Vagina (tissue), 2 donors: ENCODE measurements around the gene ATP6V0A1. TPM values are rescaled to one million over a fixed set of nuclear protein-coding genes. Genes with fewer than 3 reads are reported as not detected.

Experiments used
- DNase-seq, 2 donors: peaks; one replicate each; pipeline ENCODE4 v3.0.0-alpha.2; 2017; ENCODE audit errors: extremely low spot score in 2 of 2
- H3K27ac ChIP-seq: fragments of 200-600 bp; sonication (generic); one replicate; pipeline ENCODE4 v1.5.1; 2019
- H3K27me3 ChIP-seq: fragments of 200-600 bp; sonication (generic); one replicate; pipeline ENCODE4 v1.5.1; 2019
- H3K36me3 ChIP-seq, 2 donors: fragments of 200-600 bp; sonication (generic); one replicate each; pipeline ENCODE4 v1.5.1; 2017 to 2019
- H3K4me1 ChIP-seq: fragments of 200-600 bp; sonication (generic); one replicate; pipeline ENCODE4 v1.5.1; 2019
- H3K4me3 ChIP-seq, 2 donors: fragments of 200-600 bp; sonication (generic); 1 replicate in 1 of 2; 2 replicates in 1 of 2; pipeline ENCODE4 v1.5.1; 2016 to 2019
- H3K9me3 ChIP-seq: fragments of 200-600 bp; sonication (generic); one replicate; pipeline ENCODE4 v1.5.1; 2019
- POLR2A ChIP-seq, 2 donors: fragments of 450-650 bp; IDR thresholded peaks; one replicate each; pipeline ENCODE4 v1.6.1; 2017; ENCODE audit warnings: antibody characterized with exemption in 2 of 2, mild to moderate bottlenecking in 2 of 2, moderate library complexity in 2 of 2
- POLR2AphosphoS5 ChIP-seq, 2 donors: sonication (generic); formaldehyde crosslinking; IDR thresholded peaks; one replicate each; pipeline ENCODE4 v1.9.0; 2017; ENCODE audit warnings: antibody characterized with exemption in 2 of 2, mild to moderate bottlenecking in 2 of 2, low read depth in 1 of 2; ENCODE audit not compliant: insufficient read depth in 1 of 2
- intact Hi-C: fragments of 100-400 bp; cut with DNase I; formaldehyde crosslinking; loops from one replicate; pipeline ENCODE4 v1.15.1; 2023
- total RNA-seq: library from RNA; depleted of rRNA; stranded (reverse); fragments of >200 nt; gene quantifications from one replicate; pipeline ENCODE4 v1.2.3, GENCODE V29; 2016
- TF ChIP-seq, protein P1 (sequence below), 3 experiments: fragments of 450-650 bp in 2 of 3; fragments of 200-600 bp in 1 of 3; sonication (generic) in 1 of 3; IDR thresholded peaks; one replicate each; pipeline ENCODE4 v1.5.1; 2017 to 2019; ENCODE audit warnings: antibody characterized with exemption in 3 of 3, mild to moderate bottlenecking in 2 of 3, moderate library complexity in 2 of 3

ATP6V0A1 gene
- 72.4 TPM for total RNA-seq

DNA sequence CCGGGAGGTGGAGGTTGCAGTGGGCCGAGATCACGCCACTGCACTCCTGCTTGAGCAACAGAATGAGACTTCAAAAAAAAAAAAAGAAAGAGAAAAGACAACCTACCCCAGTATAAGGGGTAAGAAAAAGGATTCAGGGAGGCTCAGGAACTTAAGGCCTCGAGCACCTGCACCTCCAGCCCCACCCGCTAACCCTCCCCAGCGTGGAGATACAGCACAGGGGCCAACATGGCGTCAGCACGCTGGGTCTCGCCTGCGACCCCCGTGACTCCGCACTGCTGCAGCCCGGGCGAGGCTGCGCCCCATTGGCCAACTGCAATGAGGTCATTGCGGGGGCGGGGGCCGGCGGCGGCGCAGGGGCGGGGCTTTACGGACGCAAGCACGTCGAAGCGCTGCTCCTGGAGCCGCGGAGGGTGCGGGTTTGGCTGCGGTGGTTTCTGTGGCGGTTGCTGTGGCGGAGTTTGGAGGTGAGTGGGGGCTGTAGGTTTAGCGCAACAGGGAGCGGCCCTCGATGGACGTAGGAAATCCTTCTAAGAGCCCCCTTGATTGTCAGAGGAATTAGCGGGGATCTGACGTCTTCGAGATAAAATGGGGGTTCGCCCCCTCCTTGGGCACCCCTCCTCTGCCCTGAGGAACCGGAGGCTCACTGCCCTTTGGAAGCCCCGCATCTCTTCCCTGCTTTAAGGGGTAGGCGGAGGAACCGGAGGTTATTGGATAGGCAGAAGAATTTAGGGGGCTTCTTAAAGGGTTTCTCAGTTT lies at the start of gene ATP6V0A1:
TSS of gene ATP6V0A1 (plus strand) at position 382 of the 759 bp plus-strand sequence. CDS start 2,017 bp downstream, outside the sequence.
- intact Hi-C loops, result loop anchor here (2.0 to 5.0 kb wide), 2 partner anchors 36 to 59 kb away; partner anchors contain the start of gene CAVIN1

DNA sequence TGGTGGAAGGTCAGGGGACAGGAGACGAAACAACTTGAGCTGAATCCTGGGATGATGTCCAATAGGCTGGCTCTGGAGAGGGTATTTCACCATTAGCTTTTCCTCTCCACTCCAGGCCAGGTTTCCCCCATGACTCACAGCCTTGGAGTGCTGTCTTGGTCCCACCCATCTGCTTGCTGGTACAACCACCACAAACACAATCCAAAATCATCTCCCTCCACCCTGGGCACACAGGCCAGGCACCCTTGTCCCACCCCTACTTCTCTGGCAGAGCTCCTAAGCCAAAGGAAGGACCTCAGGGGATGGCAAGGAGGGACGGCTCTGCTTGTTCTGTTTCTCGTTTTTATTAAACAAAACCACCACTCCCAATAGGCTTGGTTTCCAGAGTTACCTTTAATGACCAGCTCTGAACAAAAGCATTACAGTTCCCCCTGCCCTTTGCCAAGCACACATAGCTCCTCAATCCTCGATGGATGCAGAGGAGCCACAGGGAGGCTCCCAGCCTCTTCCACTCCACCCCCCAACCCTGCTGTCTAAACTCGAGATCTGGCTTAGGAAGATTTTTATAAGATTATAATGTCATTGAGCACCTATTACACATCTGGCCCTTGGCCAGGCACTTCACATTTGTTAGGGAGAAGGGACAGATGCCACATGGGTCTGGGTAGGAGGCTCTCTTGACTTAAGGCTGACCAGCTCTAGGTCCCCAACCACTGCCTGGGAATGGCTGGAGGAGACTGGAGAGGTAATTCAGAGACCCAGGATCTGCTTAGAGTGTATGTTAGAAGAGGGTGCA lies 49.0 kb upstream of the ATP6V0A1 start:
- H3K4me3 ChIP-seq, result peak overlapping the region in 1 of 2 donors; percentile 16
- peaks cover 83% of the 10 kb centered on the region for H3K4me1 ChIP-seq
- peak; percentile 47 to 86 for TF ChIP-seq POLR2AphosphoS5 (IDR thresholded peaks at IDR 0.05; ENCODE audit: insufficient read depth in 1 of 2, low read depth in 1 of 2)
- TF ChIP-seq, protein P1, sequence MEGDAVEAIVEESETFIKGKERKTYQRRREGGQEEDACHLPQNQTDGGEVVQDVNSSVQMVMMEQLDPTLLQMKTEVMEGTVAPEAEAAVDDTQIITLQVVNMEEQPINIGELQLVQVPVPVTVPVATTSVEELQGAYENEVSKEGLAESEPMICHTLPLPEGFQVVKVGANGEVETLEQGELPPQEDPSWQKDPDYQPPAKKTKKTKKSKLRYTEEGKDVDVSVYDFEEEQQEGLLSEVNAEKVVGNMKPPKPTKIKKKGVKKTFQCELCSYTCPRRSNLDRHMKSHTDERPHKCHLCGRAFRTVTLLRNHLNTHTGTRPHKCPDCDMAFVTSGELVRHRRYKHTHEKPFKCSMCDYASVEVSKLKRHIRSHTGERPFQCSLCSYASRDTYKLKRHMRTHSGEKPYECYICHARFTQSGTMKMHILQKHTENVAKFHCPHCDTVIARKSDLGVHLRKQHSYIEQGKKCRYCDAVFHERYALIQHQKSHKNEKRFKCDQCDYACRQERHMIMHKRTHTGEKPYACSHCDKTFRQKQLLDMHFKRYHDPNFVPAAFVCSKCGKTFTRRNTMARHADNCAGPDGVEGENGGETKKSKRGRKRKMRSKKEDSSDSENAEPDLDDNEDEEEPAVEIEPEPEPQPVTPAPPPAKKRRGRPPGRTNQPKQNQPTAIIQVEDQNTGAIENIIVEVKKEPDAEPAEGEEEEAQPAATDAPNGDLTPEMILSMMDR (IDR thresholded peaks at IDR 0.05), result no peak
- H3K27me3 ChIP-seq, result no peaks in the 10 kb centered on the region
- H3K36me3 ChIP-seq, result peaks cover 0 to 3% of the 10 kb centered on the region in 2 donors
- H3K27ac ChIP-seq, result peak overlapping the region; percentile 90
- intact Hi-C loops, result loop anchor here (5.0 kb wide), 2 partner anchors 87 to 108 kb away; no protein-coding TSS in a partner anchor
- no peaks in the 10 kb centered on the region for H3K9me3 ChIP-seq
- peak in 1 of 2 donors; percentile 98 for DNase-seq

More for the DNA sequence above, at the start of gene ATP6V0A1:
- Histone ChIP-seq H3K27ac (peak within 1 kb of the TSS; percentile 97), H3K27me3 (no peaks in the 10 kb centered on the region), H3K4me1 (peaks cover 41% of the 10 kb centered on the region), H3K9me3 (no peaks in the 10 kb centered on the region), H3K36me3 (peaks cover 0 to 17% of the 10 kb centered on the region in 2 donors), H3K4me3 (peak within 1 kb of the TSS; percentile 58 to 77)
- DNase-seq, result peak in 1 of 2 donors; percentile 94
- TF ChIP-seq, protein P1 (IDR thresholded peaks at IDR 0.05), result no peak
- TF ChIP-seq POLR2AphosphoS5 (IDR thresholded peaks at IDR 0.05; ENCODE audit: insufficient read depth in 1 of 2, low read depth in 1 of 2) (peak; percentile 82 to 96), POLR2A (IDR thresholded peaks at IDR 0.05) (peak in 1 of 2 donors; percentile 64)

DNA sequence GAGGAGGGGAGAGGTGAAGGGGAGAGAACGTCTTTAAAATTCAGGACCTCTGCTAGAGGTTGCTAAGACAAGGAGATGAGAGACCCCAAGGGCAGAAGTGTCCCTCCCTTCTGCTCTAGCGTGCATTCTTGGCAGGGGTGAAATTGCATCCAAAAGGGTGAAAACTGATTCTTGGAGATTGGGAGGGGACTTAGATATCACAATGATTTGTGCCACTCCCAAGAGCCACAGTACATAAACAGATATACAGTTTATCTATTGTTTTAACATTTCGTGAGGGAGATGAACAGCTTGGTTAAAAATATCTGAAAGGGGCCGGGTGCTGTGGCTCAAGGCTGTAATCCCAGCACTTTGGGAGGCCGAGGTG lies 48.4 kb upstream of the ATP6V0A1 start:
- H3K27ac ChIP-seq, result peak overlapping the region; percentile 90
- H3K4me3 ChIP-seq, result peak overlapping the region in 1 of 2 donors; percentile 16
- DNase-seq, result no peak
- peaks cover 89% of the 10 kb centered on the region for H3K4me1 ChIP-seq
- intact Hi-C loops, result no loop called here
- no peaks in the 10 kb centered on the region for H3K27me3 ChIP-seq
- no peaks in the 10 kb centered on the region for H3K9me3 ChIP-seq
- TF ChIP-seq POLR2AphosphoS5 (IDR thresholded peaks at IDR 0.05; ENCODE audit: insufficient read depth in 1 of 2, low read depth in 1 of 2) (no peak), POLR2A (IDR thresholded peaks at IDR 0.05) (no peak)
- TF ChIP-seq, protein P1 (IDR thresholded peaks at IDR 0.05), result no peak
- no peaks in the 10 kb centered on the region for H3K36me3 ChIP-seq

DNA sequence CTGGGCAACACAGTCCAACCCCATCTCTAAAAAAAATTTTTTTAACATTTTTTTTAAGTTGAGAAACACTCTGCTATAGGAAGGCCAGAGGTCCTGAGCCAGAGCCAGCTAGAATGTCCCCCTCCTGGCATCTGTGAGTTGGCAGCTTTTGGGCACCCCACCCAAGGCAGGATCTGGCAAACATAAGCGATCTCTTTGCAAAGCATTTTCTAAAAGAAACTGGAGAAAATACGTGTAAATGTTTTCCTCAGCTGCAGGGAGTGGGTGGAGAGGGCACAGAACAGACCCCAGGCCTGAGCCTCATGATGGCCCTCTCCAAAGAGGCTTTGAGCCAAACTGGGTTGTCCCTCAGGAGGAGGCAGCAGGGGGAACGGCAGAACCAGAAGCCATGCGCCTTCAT lies 47.3 kb upstream of the ATP6V0A1 start:
- Histone ChIP-seq H3K4me1 (peaks cover 96% of the 10 kb centered on the region), H3K9me3 (no peaks in the 10 kb centered on the region), H3K36me3 (no peaks in the 10 kb centered on the region), H3K27ac (peak overlapping the region; percentile 90), H3K4me3 (peak overlapping the region; percentile 10), H3K27me3 (no peaks in the 10 kb centered on the region)
- TF ChIP-seq, protein P1 (IDR thresholded peaks at IDR 0.05), result no peak
- TF ChIP-seq POLR2AphosphoS5 (IDR thresholded peaks at IDR 0.05; ENCODE audit: insufficient read depth in 1 of 2, low read depth in 1 of 2) (no peak), POLR2A (IDR thresholded peaks at IDR 0.05) (no peak)
- intact Hi-C loops, result no loop called here
- no peak for DNase-seq
